ENCODE data around the gene KDM3A.

KDM3A gene

DNA sequence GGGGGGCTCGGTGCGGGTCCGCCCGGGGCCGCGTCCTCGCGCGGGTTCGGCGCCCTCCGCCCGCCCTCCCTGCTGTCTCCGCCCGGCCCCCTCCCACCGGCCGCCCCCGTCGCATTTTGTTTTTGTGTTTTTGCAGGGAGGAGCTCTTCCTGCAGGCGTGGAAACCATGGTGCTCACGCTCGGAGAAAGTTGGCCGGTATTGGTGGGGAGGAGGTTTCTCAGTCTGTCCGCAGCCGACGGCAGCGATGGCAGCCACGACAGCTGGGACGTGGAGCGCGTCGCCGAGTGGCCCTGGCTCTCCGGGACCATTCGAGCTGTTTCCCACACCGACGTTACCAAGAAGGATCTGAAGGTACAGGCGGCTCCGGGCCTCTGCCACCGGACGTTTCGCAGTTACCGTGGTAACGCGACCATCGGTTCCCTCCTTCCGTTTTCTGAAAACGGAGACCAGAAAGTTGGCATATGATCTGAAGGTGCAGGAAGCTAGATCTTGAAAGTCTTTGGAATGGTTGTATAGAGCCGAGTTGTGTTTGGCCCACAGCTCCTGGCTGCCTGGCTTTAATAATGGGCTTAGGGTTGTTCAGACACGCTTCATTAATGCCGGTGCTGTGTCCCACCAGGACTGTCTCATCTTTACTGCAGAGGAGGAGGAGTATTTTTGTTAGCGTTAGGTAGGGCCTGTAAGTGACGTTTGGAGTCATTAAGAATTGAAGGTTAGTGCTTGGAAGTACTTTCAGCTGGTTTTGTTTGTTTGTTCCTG is 891 bp downstream of the KDM3A start:
- TF ChIP-seq ZNF274 (IDR thresholded peaks at IDR 0.05; ENCODE audit: low read depth, low read length), result no peak
- peak overlapping the region; percentile 85 for H3K4me3 ChIP-seq (ENCODE audit: low read length)

- TF ChIP-seq ZNF274 (IDR thresholded peaks at IDR 0.05; ENCODE audit: low read depth, low read length), result no peak
- peak overlapping the region; percentile 85 for H3K4me3 ChIP-seq (ENCODE audit: low read length)
These were observed 1.5 kb downstream of the KDM3A start for GRCh38 chr2:86442642-86443005.

GRCh38 chr2:86443631-86444350 is 2.6 kb downstream of the KDM3A start:
- no peak for TF ChIP-seq ZNF274 (IDR thresholded peaks at IDR 0.05; ENCODE audit: low read depth, low read length)
- H3K4me3 ChIP-seq (ENCODE audit: low read length), result no peak overlapping the region

DNA sequence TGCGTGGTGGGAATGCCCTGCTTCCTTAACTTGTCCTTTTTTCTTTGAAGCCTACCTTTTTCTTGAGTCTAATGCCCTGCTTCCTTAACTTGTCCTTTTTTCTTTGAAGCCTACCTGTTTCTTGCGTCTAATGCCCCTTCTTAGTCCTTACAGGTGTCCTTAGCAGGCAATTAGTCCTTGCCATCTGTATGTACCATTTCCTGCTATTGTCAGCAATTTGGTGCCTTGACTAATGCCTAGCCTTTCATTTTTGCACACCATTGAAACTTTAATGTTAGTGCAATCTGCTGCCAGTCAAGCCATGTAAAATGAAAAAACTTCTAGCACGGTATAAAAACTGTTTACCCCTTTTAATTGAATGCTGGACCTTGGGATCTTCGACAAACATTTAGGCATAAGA is 4.3 kb downstream of the KDM3A start:
- no peak overlapping the region for H3K4me3 ChIP-seq (ENCODE audit: low read length)
- TF ChIP-seq ZNF274 (IDR thresholded peaks at IDR 0.05; ENCODE audit: low read depth, low read length), result no peak

- no peak overlapping the region for H3K4me3 ChIP-seq (ENCODE audit: low read length)
- no peak for TF ChIP-seq ZNF274 (IDR thresholded peaks at IDR 0.05; ENCODE audit: low read depth, low read length)
These were observed 4.9 kb downstream of the KDM3A start for GRCh38 chr2:86446060-86446459.

- H3K4me3 ChIP-seq (ENCODE audit: low read length), result no peak overlapping the region
- no peak for TF ChIP-seq ZNF274 (IDR thresholded peaks at IDR 0.05; ENCODE audit: low read depth, low read length)
These were observed 12.7 kb downstream of the KDM3A start for GRCh38 chr2:86453836-86454235.

GRCh38 chr2:86454238-86454637 is 13.1 kb downstream of the KDM3A start:
- TF ChIP-seq ZNF274 (IDR thresholded peaks at IDR 0.05; ENCODE audit: low read depth, low read length), result no peak
- no peak overlapping the region for H3K4me3 ChIP-seq (ENCODE audit: low read length)

- no peak overlapping the region for H3K4me3 ChIP-seq (ENCODE audit: low read length)
These were observed 14.0 kb downstream of the KDM3A start for GRCh38 chr2:86455181-86455580.

GRCh38 chr2:86461042-86461743 is 20.0 kb downstream of the KDM3A start:
- no peak for TF ChIP-seq ZNF274 (IDR thresholded peaks at IDR 0.05; ENCODE audit: low read depth, low read length)
- H3K4me3 ChIP-seq (ENCODE audit: low read length), result no peak overlapping the region

More at GRCh38 chr2:86455181-86455580, 14.0 kb downstream of the KDM3A start:
- TF ChIP-seq ZNF274 (IDR thresholded peaks at IDR 0.05; ENCODE audit: low read depth, low read length), result no peak

DNA sequence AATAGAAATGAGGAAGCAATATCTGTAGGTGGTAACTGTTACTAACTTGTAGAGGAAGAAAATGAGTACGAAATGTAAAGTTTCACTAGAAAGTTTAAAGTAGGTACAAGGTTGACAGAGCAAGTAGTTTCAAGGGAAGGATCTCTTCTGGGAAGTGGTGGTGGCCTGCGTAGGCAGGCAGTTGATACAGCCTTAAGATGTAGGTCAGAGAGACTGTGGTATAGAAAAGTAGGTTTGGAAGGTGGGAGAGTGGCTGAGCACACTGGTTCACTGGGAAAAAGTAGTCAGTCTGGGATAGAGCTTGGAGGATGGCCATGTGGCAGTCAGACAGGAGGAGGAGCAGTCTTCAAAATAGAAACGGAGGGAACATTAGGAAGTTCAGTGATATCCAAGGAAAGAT is 23.5 kb downstream of the KDM3A start:
- H3K4me3 ChIP-seq (ENCODE audit: low read length), result no peak overlapping the region
- TF ChIP-seq ZNF274 (IDR thresholded peaks at IDR 0.05; ENCODE audit: low read depth, low read length), result no peak

- H3K4me3 ChIP-seq (ENCODE audit: low read length), result no peak overlapping the region
- no peak for TF ChIP-seq ZNF274 (IDR thresholded peaks at IDR 0.05; ENCODE audit: low read depth, low read length)
These were observed 25.1 kb downstream of the KDM3A start for GRCh38 chr2:86466306-86466705.

DNA sequence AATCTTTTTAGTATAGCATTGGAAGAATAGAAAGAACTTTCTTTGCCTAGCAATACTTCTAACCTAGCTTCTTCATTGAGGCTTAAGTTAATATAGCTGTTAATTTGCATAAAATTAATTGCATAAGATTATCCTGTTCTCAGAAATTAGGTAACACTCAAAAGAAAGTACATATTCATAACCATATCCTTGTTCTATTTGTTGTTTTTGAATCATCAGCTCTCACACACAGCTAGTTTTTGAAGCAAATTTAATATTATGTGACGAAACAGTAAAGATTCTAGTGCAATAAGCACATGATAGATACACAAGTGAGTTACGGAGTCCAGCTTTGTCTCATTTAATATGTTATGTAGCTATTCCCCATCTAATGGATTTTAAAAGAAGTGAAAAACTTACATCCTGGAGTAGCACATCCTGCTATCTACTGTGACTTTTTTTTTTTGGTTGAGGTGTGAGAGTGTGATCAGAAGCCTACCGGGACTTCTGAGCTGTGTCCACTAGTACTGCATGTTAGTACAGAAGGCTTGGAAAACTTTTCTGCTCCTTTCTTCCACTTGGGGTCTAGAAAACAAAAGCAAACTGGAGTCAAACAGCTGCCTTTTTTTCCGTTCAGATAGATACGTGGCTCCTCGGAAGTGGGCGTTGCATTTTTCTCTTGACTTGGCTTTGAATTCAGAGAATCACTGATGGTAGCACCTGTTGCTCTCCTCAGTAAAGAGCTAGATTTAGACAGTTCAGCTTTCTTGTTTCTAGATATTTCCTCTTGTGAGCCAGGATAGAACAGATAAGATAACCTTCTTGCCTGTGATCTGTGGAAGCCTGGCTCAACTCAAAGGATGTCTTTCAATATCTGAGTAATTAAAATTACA is 27.2 kb downstream of the KDM3A start:
- TF ChIP-seq ZNF274 (IDR thresholded peaks at IDR 0.05; ENCODE audit: low read depth, low read length), result no peak

DNA sequence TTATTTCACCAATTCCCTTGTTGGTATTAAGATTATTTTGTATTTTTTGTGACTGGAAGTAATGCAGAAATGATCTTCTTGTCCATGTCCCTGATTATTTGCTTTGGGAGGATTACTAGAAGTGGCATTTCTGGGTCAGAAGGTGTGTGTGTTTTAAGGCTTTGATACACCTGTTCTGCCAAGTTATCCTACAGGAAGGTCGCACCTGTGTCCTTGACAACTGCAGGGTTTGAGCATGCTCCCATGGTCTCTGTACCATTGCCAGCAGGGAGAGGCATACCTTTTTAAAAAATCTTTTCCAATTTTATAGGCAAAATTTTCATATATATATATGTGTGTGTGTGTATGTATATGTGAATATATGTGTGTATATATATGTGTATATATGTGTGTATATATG is 29.7 kb downstream of the KDM3A start:
- no peak for TF ChIP-seq ZNF274 (IDR thresholded peaks at IDR 0.05; ENCODE audit: low read depth, low read length)
- H3K4me3 ChIP-seq (ENCODE audit: low read length), result no peak overlapping the region

More for the DNA sequence above, 27.2 kb downstream of the KDM3A start:
- H3K4me3 ChIP-seq (ENCODE audit: low read length), result no peak overlapping the region

GRCh38 chr2:86471637-86472036 is 30.5 kb downstream of the KDM3A start:
- H3K4me3 ChIP-seq (ENCODE audit: low read length), result no peak overlapping the region
- TF ChIP-seq ZNF274 (IDR thresholded peaks at IDR 0.05; ENCODE audit: low read depth, low read length), result no peak

Measured in GM08714 (cell line).